ENCODE measurements around the gene PI3. TPM values are rescaled to one million over a fixed set of nuclear protein-coding genes. Genes with fewer than 3 reads are reported as not detected.
"Not testable (repeated sequence)": the region's sequence is repeated elsewhere in the genome, so short reads cannot be mapped to it uniquely, and the experiment has no call there.

PI3 gene, protein sequence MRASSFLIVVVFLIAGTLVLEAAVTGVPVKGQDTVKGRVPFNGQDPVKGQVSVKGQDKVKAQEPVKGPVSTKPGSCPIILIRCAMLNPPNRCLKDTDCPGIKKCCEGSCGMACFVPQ
- polyA plus RNA-seq (2011; rRNA removed), result not detected in 2 replicates
- not detected in 2 replicates for polyA minus RNA-seq (2011; rRNA and poly(A)+ RNA removed)

DNA sequence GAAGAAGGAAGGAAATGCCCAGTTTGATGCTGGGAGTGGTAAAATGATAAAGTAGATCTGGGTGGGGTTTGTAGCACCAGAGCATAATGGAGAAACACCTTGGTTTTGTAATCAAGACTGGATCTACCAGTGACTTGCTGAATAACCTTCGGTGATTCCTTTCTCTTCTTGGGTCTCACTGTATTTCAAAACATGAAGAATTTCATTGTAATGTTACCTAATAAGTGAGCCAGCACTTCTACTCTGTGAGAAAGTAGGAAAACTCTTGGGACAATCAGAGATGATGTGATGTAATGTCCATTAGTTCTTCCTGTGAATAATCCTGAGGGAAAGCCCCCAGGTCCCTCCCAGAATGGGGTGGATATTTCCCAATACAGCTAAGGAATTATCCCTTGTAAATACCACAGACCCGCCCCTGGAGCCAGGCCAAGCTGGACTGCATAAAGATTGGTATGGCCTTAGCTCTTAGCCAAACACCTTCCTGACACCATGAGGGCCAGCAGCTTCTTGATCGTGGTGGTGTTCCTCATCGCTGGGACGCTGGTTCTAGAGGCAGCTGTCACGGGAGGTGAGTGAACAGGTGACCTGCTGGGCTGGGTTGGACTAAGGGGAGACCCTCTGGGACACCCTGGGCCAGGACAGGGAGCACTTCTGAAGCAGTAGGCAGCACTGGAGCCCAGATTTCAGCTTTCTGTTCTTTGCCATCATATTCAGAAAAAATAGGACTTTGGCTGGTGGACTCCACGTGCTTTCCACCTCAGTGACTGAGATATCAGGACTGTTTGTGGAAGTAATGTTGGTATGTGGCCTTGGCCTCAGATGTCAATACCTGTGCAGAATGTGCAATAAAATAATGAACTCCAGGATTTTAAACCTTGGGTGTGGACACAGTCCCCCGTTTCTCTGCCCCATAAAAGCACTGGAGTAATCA is at the start of gene PI3:
Gene PI3, plus strand, starts transcription at position 469 of the 931 bp plus-strand sequence. Its CDS starts 21 bp downstream, at position 490.
- TF ChIP-seq, protein P1, sequence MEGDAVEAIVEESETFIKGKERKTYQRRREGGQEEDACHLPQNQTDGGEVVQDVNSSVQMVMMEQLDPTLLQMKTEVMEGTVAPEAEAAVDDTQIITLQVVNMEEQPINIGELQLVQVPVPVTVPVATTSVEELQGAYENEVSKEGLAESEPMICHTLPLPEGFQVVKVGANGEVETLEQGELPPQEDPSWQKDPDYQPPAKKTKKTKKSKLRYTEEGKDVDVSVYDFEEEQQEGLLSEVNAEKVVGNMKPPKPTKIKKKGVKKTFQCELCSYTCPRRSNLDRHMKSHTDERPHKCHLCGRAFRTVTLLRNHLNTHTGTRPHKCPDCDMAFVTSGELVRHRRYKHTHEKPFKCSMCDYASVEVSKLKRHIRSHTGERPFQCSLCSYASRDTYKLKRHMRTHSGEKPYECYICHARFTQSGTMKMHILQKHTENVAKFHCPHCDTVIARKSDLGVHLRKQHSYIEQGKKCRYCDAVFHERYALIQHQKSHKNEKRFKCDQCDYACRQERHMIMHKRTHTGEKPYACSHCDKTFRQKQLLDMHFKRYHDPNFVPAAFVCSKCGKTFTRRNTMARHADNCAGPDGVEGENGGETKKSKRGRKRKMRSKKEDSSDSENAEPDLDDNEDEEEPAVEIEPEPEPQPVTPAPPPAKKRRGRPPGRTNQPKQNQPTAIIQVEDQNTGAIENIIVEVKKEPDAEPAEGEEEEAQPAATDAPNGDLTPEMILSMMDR (IDR thresholded peaks at IDR 0.05; ENCODE audit: insufficient read depth, low read depth, low read length), result no peak
- Histone ChIP-seq H3K27me3 (ENCODE audit: control insufficient read depth, insufficient read depth, low read length) (peaks cover 2% of the 10 kb centered on the region), H3K4me3 (ENCODE audit: low read depth, low read length) (no peak within 1 kb of the TSS), H3K36me3 (ENCODE audit: control insufficient read depth, insufficient read depth, low read length) (no peaks in the 10 kb centered on the region)
- ChIA-PET POLR2A (no interaction called here), CTCF (interaction anchor here (0.7 kb wide), 1 partner anchor 374 kb away, joined by 3 read pairs; no protein-coding TSS in a partner anchor)
- DNase-seq (ENCODE audit: low read depth), result no peak

DNA sequence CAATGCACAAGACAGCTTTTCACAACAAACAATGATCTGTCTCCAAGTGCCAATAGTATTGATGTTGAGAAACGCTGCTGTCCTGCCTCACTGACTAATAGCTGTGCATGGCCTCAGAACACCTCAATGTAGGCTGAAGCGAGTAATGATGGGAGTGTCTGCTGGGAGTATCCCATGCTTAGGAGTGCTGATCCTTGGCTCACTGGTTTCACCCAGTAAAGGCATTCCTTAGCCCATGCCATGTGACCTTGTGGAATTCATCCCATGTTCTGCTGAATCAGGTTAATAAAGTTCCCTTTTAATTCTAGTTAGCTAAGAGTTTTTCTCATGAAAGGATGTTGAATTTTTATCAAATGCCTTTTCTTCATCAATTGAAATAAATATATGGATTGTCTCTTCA is 46.6 kb upstream of the PI3 start:
- peaks cover 7% of the 10 kb centered on the region for H3K27me3 ChIP-seq (ENCODE audit: control insufficient read depth, insufficient read depth, low read length)
- TF ChIP-seq, protein P1 (IDR thresholded peaks at IDR 0.05; ENCODE audit: insufficient read depth, low read depth, low read length), result no peak
- CTCF ChIA-PET, result interaction anchor here (1.4 to 3.5 kb wide), 2 partner anchors 16 to 32 kb away, joined by 4 to 10 read pairs; no protein-coding TSS in a partner anchor
- POLR2A ChIA-PET, result no interaction called here
- H3K4me3 ChIP-seq (ENCODE audit: low read depth, low read length), result no peak overlapping the region
- DNase-seq (ENCODE audit: low read depth), result no peak
- no peaks in the 10 kb centered on the region for H3K36me3 ChIP-seq (ENCODE audit: control insufficient read depth, insufficient read depth, low read length)

DNA sequence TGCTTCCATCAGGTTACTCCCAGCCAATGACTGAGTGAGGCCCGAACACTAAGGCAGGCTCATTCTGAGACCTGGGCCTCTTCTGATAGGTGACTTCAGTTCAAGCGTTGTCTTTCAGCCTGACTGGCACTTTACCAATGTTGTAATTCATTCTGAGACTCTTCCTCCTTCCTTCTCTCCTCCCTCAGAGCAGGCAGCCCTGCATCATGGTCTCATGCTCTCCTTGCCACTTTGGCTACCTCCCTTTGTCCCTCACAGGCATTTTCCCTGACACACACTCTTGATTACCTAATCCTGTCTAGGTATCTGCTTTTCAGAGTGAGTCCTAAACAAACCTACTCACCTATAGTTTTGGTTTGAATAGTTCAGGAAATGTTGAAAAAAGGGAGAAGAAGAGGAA is 37.8 kb upstream of the PI3 start:
- peaks cover 7% of the 10 kb centered on the region for H3K27me3 ChIP-seq (ENCODE audit: control insufficient read depth, insufficient read depth, low read length)
- H3K4me3 ChIP-seq (ENCODE audit: low read depth, low read length), result no peak overlapping the region
- no peak for DNase-seq (ENCODE audit: low read depth)
- ChIA-PET POLR2A (no interaction called here), CTCF (no interaction called here)
- TF ChIP-seq, protein P1 (IDR thresholded peaks at IDR 0.05; ENCODE audit: insufficient read depth, low read depth, low read length), result no peak
- no peaks in the 10 kb centered on the region for H3K36me3 ChIP-seq (ENCODE audit: control insufficient read depth, insufficient read depth, low read length)

DNA sequence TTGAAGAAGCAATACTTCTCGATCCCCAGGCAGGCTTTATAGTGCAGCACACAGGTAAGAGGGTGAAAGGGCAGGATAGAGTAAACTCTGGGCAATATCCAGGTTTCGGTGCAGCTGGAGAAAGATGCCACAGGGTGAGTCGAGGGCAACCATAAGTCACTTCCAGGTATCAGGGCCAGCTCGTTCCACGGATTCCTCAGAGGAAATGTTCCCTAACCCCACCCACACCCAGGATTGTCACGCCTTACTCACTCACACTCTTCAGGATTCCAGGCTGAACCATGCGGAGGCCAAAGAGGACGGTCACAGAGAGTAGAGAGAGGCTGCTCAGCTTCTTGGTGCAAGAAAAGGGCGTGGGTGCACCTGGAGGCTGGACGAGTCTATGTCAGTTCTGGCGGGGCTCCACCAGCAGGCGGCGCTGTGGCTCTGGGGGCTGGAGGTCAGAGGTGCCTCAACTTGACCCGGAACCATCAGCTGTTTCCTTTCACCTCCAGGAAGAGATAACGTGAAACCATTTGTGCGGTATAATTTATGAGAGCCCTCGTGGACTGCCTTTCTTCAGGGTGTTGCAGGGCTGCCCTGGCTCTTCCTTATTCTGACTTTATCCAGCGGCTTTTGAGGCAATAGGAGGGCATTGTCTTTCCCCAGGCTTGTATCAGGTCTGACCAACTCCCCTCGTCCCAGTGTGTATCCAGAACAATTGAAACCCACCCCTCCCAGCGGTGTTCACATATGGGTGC is 36.0 kb upstream of the PI3 start:
- no peaks in the 10 kb centered on the region for H3K36me3 ChIP-seq (ENCODE audit: control insufficient read depth, insufficient read depth, low read length)
- DNase-seq (ENCODE audit: low read depth), result no peak
- CTCF ChIA-PET, result interaction anchor here (0.7 to 3.2 kb wide), 8 partner anchors 8 to 153 kb away, joined by 3 to 23 read pairs (median 3); no protein-coding TSS in a partner anchor
- H3K27me3 ChIP-seq (ENCODE audit: control insufficient read depth, insufficient read depth, low read length), result peaks cover 7% of the 10 kb centered on the region
- POLR2A ChIA-PET, result no interaction called here
- H3K4me3 ChIP-seq (ENCODE audit: low read depth, low read length), result no peak overlapping the region
- TF ChIP-seq, protein P1 (IDR thresholded peaks at IDR 0.05; ENCODE audit: insufficient read depth, low read depth, low read length), result peak; percentile 64

DNA sequence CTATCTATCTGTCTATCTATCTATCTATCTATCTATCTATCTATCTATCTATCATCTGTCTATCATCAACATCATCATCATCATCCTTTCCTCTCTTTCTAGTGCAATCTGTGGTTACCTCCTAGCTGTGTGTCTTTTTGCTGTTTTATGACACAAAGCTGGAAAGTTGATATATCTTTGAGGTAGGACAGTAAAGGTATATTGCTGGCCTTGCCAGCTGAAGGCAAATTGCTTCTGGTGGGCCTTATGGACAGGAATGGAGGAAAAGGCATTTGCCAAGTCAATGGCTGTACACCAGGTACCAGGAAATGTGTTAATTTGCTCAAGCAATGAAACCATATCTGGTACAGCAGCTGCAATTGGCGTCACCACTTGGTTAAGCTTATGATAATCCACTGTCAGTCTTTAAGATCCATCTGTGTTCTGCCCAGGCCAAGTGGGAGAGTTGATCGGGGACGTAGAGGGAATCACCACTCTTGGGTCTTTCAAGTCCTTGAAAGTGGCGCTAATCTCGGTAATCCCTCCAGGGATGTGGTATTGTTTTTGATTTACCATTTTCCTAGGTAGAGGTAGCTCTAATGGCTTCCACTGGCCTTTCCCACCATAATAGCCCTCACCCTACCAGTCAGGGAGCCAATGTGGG is 34.8 kb upstream of the PI3 start:
- DNase-seq (ENCODE audit: low read depth); H3K27me3 ChIP-seq (ENCODE audit: control insufficient read depth, insufficient read depth, low read length); POLR2A ChIA-PET; H3K4me3 ChIP-seq (ENCODE audit: low read depth, low read length); H3K36me3 ChIP-seq (ENCODE audit: control insufficient read depth, insufficient read depth, low read length): not testable (repeated sequence)
- CTCF ChIA-PET, result interaction anchor here (0.7 to 3.2 kb wide), 4 partner anchors 9 to 152 kb away, joined by 3 to 23 read pairs (median 4); no protein-coding TSS in a partner anchor
